HCT116 (cell line): Measurements from ENCODE around the gene AKAP9. TPM values are rescaled to one million over a fixed set of nuclear protein-coding genes. Genes with fewer than 3 reads are reported as not detected.

ENCODE experiments used
- ATAC-seq: fragments of 200-7000 bp; cut with Tn5 transposase; 2 replicates; pipeline ENCODE4 v1.9.1; 2020; ENCODE audit warnings: mild to moderate bottlenecking, moderate library complexity
- BruUV-seq: library from RNA; stranded (reverse); fragments of 400-500 nt; replicated peaks from 2 replicates; lab custom pipeline; 2021; lab: Mats Ljungman, UMichigan
- CTCF ChIA-PET: fragments of 300-600 bp; sonication (Branson Sonifier 250); formaldehyde crosslinking; loops from one replicate; lab custom pipeline; 2021; ENCODE audit warnings: antibody characterized with exemption; lab: Charles Lee
- POLR2A ChIA-PET: fragments of 300-600, 350-600 bp; sonication (Branson Sonifier 250); formaldehyde crosslinking; loops from one replicate; lab custom pipeline; 2021; ENCODE audit warnings: antibody characterized with exemption; lab: Charles Lee
- RAD21 ChIA-PET, 2 experiments: fragments of 300-600 bp; sonication (Branson Sonifier 250); formaldehyde crosslinking; loops; one replicate each; lab custom pipeline; 2023; ENCODE audit warnings: low total read pairs in 2 of 2; ENCODE audit not compliant: uncharacterized antibody in 2 of 2, unreplicated experiment in 2 of 2, low non-redundant PET in 1 of 2; lab: Charles Lee
- DNase-seq: peaks from one replicate; pipeline ENCODE4 v3.0.0-alpha.2; 2010; ENCODE audit warnings: low read depth, low spot score
- H2AFZ ChIP-seq: fragments of 200-600 bp; shearing (Covaris generic), sonication (generic); 2 replicates; pipeline ENCODE4 v1.6.1; 2017; ENCODE audit warnings: low read depth, mixed run types, mixed read lengths, antibody characterized with exemption, low read length; ENCODE audit not compliant: poor library complexity, severe bottlenecking
- H3K27ac ChIP-seq: 2 replicates; pipeline ENCODE4 v1.5.1; 2012; ENCODE audit warnings: low read depth, low read length
- H3K27me3 ChIP-seq: fragments of 200-600 bp; sonication (generic); 2 replicates; pipeline ENCODE4 v1.6.1; 2016; ENCODE audit warnings: mixed run types, low read length, mixed read lengths; ENCODE audit not compliant: insufficient read depth
- H3K36me3 ChIP-seq, 2 experiments: fragments of 200-500 bp in 1 of 2; fragments of 200-600 bp in 1 of 2; sonication (Bioruptor generic) in 1 of 2; sonication (generic) in 1 of 2; 2 replicates each; pipeline versions ENCODE4 v1.5.1 to v1.6.1; 2014 to 2016; ENCODE audit warnings: low read length in 2 of 2, inconsistent platforms in 1 of 2, mixed read lengths in 1 of 2, mixed run types in 1 of 2; ENCODE audit not compliant: insufficient read depth in 2 of 2, control insufficient read depth in 1 of 2
- H3K4me1 ChIP-seq, 2 experiments: fragments of 200-600 bp in 1 of 2; sonication (generic) in 1 of 2; 2 replicates each; pipeline versions ENCODE4 v1.5.1 to v1.6.1; 2012 to 2017; ENCODE audit warnings: low read length in 2 of 2, inconsistent platforms in 1 of 2, mild to moderate bottlenecking in 1 of 2, mixed read lengths in 1 of 2, mixed run types in 1 of 2, moderate library complexity in 1 of 2; ENCODE audit not compliant: insufficient read depth in 2 of 2, control insufficient read depth in 1 of 2
- H3K4me2 ChIP-seq: fragments of 200-600 bp; sonication (generic); 2 replicates; pipeline ENCODE4 v1.6.1; 2017; ENCODE audit warnings: mixed run types, low read length, mixed read lengths
- H3K4me3 ChIP-seq, 2 experiments: fragments of 200-600 bp in 1 of 2; sonication (generic) in 1 of 2; replicated peaks in 1 of 2; 2 replicates each; pipeline ENCODE4 v1.5.1; 2011 to 2016; ENCODE audit warnings: low read length in 2 of 2, control low read depth in 1 of 2, low read depth in 1 of 2, mild to moderate bottlenecking in 1 of 2, mixed read lengths in 1 of 2, mixed run types in 1 of 2
- H3K79me2 ChIP-seq: fragments of 200-600 bp; sonication (generic); 2 replicates; pipeline ENCODE4 v1.6.1; 2017; ENCODE audit warnings: mild to moderate bottlenecking, mixed run types, low read length, moderate library complexity, mixed read lengths; ENCODE audit not compliant: insufficient read depth
- H3K9ac ChIP-seq: fragments of 200-600 bp; sonication (generic); 2 replicates; pipeline ENCODE4 v1.6.1; 2016; ENCODE audit warnings: low read length, mixed read lengths
- H3K9me2 ChIP-seq: fragments of 200-600 bp; sonication (generic), shearing (Covaris generic); 2 replicates; pipeline ENCODE4 v1.6.1; 2017; ENCODE audit warnings: mixed run types, mild to moderate bottlenecking, moderate library complexity; ENCODE audit not compliant: insufficient read depth
- H3K9me3 ChIP-seq, 2 experiments: fragments of 200-500 bp in 1 of 2; fragments of 200-600 bp in 1 of 2; sonication (Bioruptor generic) in 1 of 2; sonication (generic) in 1 of 2; 2 replicates each; pipeline ENCODE4 v1.6.1; 2014 to 2017; ENCODE audit warnings: low read length in 2 of 2, mixed read lengths in 2 of 2, inconsistent platforms in 1 of 2, low read depth in 1 of 2, mild to moderate bottlenecking in 1 of 2, mixed run types in 1 of 2, moderate library complexity in 1 of 2; ENCODE audit not compliant: control insufficient read depth in 1 of 2, insufficient read depth in 1 of 2
- H4K20me1 ChIP-seq: fragments of 200-600 bp; sonication (generic), shearing (Covaris generic); 2 replicates; pipeline ENCODE4 v1.6.1; 2017; ENCODE audit warnings: mixed run types, mild to moderate bottlenecking, moderate library complexity; ENCODE audit not compliant: insufficient read depth
- CEBPB ChIP-seq: IDR thresholded peaks from 2 replicates; pipeline ENCODE4 v1.6.1; 2012; ENCODE audit warnings: low read depth
- EZH2 ChIP-seq: fragments of 200-600 bp; sonication (generic); IDR thresholded peaks from 2 replicates; pipeline ENCODE4 v1.6.1; 2017; ENCODE audit warnings: antibody characterized with exemption, mixed run types
- POLR2A ChIP-seq: IDR thresholded peaks from 2 replicates; pipeline ENCODE4 v1.7.0; 2011; ENCODE audit warnings: borderline replicate concordance; ENCODE audit not compliant: insufficient read depth, insufficient read length; ENCODE audit errors: extremely low read depth
- TCF7L2 ChIP-seq: IDR thresholded peaks from 2 replicates; pipeline ENCODE4 v1.7.0; 2011; ENCODE audit warnings: borderline replicate concordance, inconsistent platforms; ENCODE audit not compliant: insufficient read depth, insufficient read length; ENCODE audit errors: extremely low read depth
- ZBTB33 ChIP-seq: IDR thresholded peaks from 2 replicates; pipeline ENCODE4 v1.6.1; 2011; ENCODE audit warnings: mild to moderate bottlenecking, low read length, moderate library complexity; ENCODE audit not compliant: insufficient replicate concordance; ENCODE audit errors: extremely low read depth
- intact Hi-C: fragments of 100-400 bp; cut with micrococcal nuclease; formaldehyde crosslinking; loops from 2 replicates; pipeline ENCODE4 v1.10.0; 2022
- total RNA-seq: library from RNA; stranded (reverse); gene quantifications from one replicate; pipeline ENCODE4 v1.2.1, GENCODE V29; 2021; ENCODE audit not compliant: unreplicated experiment
- TF ChIP-seq, protein P1 (sequence below): IDR thresholded peaks from 2 replicates; pipeline ENCODE4 v1.6.1; 2012
- TF ChIP-seq, protein P2 (sequence below): IDR thresholded peaks from 2 replicates; pipeline ENCODE4 v1.6.1; 2012

The AKAP9 gene
- total RNA-seq, 1 experiment from 2014 or later: 32.6 TPM

GRCh38 chr7:92044148-92044547, 103.5 kb downstream of the AKAP9 start:
- no peaks in the 10 kb centered on the region for H3K79me2 ChIP-seq
- TF ChIP-seq, protein P1, sequence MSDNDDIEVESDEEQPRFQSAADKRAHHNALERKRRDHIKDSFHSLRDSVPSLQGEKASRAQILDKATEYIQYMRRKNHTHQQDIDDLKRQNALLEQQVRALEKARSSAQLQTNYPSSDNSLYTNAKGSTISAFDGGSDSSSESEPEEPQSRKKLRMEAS: no peak
- no peak for TF ChIP-seq CEBPB
- no peak for TF ChIP-seq ZBTB33
- TF ChIP-seq EZH2: no peak
- TF ChIP-seq POLR2A: no peak
- TF ChIP-seq, protein P2, sequence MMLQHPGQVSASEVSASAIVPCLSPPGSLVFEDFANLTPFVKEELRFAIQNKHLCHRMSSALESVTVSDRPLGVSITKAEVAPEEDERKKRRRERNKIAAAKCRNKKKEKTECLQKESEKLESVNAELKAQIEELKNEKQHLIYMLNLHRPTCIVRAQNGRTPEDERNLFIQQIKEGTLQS: no peak
- no peak for TF ChIP-seq TCF7L2
- TF ChIP-seq, all 23 proteins: peak for 0
- intact Hi-C loops: no loop called here
- Histone ChIP-seq H3K4me3 (no peak overlapping the region), H3K9me2 (no peaks in the 10 kb centered on the region), H3K9ac (no peak overlapping the region), H3K27me3 (no peaks in the 10 kb centered on the region), H3K9me3 (no peaks in the 10 kb centered on the region), H3K27ac (no peak overlapping the region), H3K36me3 (peaks cover 0 to 19% of the 10 kb centered on the region in 2 experiments; a peak in 3 of 4 replicates), H2AFZ (no peak overlapping the region), H3K4me1 (peaks cover 0 to 4% of the 10 kb centered on the region in 2 experiments; a peak in 2 of 4 replicates), H3K4me2 (no peak overlapping the region), H4K20me1 (no peaks in the 10 kb centered on the region)
- ATAC-seq (no peak), DNase-seq (no peak)
- RAD21 ChIA-PET: no interaction called here
- CTCF ChIA-PET: interaction anchor here (0.5 kb wide), 1 partner anchor 90 kb away, joined by 4 read pairs; no protein-coding TSS in a partner anchor
- POLR2A ChIA-PET: no interaction called here
- no TSS peak for BruUV-seq
